HepG2 (cell line): ENCODE measurements around the gene DCTN3. TPM values are rescaled to one million over a fixed set of nuclear protein-coding genes. Genes with fewer than 3 reads are reported as not detected.
A peak's percentile ranks its signal among the peaks of the same experiment; 100 is the strongest.

Source experiments
- AHR ChIP-seq: IDR thresholded peaks from 2 replicates; pipeline ENCODE4 v1.6.1; 2018; ENCODE audit warnings: missing genetic modification reagents, missing compliant biosample characterization
- ETV5 ChIP-seq: IDR thresholded peaks from 2 replicates; pipeline ENCODE4 v1.6.1; 2018; ENCODE audit warnings: missing biosample characterization, missing genetic modification reagents, inconsistent platforms, borderline replicate concordance
- FOXP1 ChIP-seq, 2 experiments: fragments of 450-650 bp in 1 of 2; IDR thresholded peaks; 2 replicates each; pipeline ENCODE4 v1.6.1; 2017 to 2018; ENCODE audit warnings: antibody characterized with exemption in 1 of 2
- MATR3 ChIP-seq: sonication (generic); formaldehyde crosslinking; IDR thresholded peaks from 2 replicates; pipeline ENCODE4 v1.4.0; 2020; ENCODE audit warnings: missing genetic modification reagents
- NR2F2 ChIP-seq: IDR thresholded peaks from 2 replicates; pipeline ENCODE4 v1.6.1; 2012; ENCODE audit warnings: low read depth, inconsistent platforms, borderline replicate concordance
- SNRNP70 ChIP-seq: fragments of 200-400 bp; formaldehyde crosslinking; IDR thresholded peaks from 2 replicates; pipeline ENCODE4 v1.6.1; 2017; ENCODE audit warnings: mild to moderate bottlenecking, low read depth, low read length, moderate library complexity
- ZNF431 ChIP-seq: sonication (generic); formaldehyde crosslinking; IDR thresholded peaks from 2 replicates; pipeline ENCODE4 v1.9.0; 2022; ENCODE audit warnings: missing genetic modification reagents, low read depth, mild to moderate bottlenecking, borderline replicate concordance
- polyA plus RNA-seq, 8 experiments: library from polyadenylated mRNA; depleted of rRNA in 3 of 8; stranded (reverse) in 7 of 8; unstranded in 1 of 8; fragments of >200 nt; fragmentation: Illumina TruSeq in 4 of 8; extraction: Trizol in 4 of 8; gene quantifications; 2 replicates each; pipeline versions ENCODE4 v1.2.1 to v1.2.3, GENCODE V29; 2011 to 2016; ENCODE audit warnings: low read depth in 4 of 8, missing spikeins in 1 of 8, mixed read lengths in 1 of 8; ENCODE audit not compliant: insufficient read depth in 1 of 8
- total RNA-seq, 5 experiments: library from RNA; depleted of rRNA; stranded (reverse); fragments of >200 nt; fragmentation: Illumina TruSeq; extraction: Trizol; gene quantifications; 2 replicates each; pipeline ENCODE4 v1.2.3, GENCODE V29; 2016; ENCODE audit warnings: low read depth in 1 of 5
- TF ChIP-seq, protein P1 (sequence below): sonication (generic); formaldehyde crosslinking; IDR thresholded peaks from 2 replicates; pipeline ENCODE4 v1.5.1; 2020; ENCODE audit warnings: mild to moderate bottlenecking, missing genetic modification reagents, moderate library complexity
- TF ChIP-seq, protein P2 (sequence below): IDR thresholded peaks from 2 replicates; pipeline ENCODE4 v1.6.1; 2016; ENCODE audit warnings: mild to moderate bottlenecking, missing biosample characterization, missing genetic modification reagents
- TF ChIP-seq, protein P3 (sequence below): sonication (generic); formaldehyde crosslinking; IDR thresholded peaks from 2 replicates; pipeline ENCODE4 v1.8.1; 2023; ENCODE audit warnings: mild to moderate bottlenecking, missing genetic modification reagents
- TF ChIP-seq, protein P4 (sequence below): sonication (generic); formaldehyde crosslinking; IDR thresholded peaks from 2 replicates; pipeline ENCODE4 v1.4.0; 2020; ENCODE audit warnings: mild to moderate bottlenecking, missing genetic modification reagents
- TF ChIP-seq, protein P5 (sequence below): sonication (generic); formaldehyde crosslinking; IDR thresholded peaks from 2 replicates; pipeline ENCODE4 v1.4.0; 2020; ENCODE audit warnings: missing genetic modification reagents
- TF ChIP-seq, protein P6 (sequence below): sonication (generic); formaldehyde crosslinking; IDR thresholded peaks from 2 replicates; pipeline ENCODE4 v1.5.0; 2020; ENCODE audit warnings: mild to moderate bottlenecking, missing genetic modification reagents

The DCTN3 gene
- total and polyA plus RNA-seq, 2 of the 13 experiments (the other 11 are each of a cell fraction or from before 2014, with no cell fraction given): 27.4 to 34.5 TPM

DNA sequence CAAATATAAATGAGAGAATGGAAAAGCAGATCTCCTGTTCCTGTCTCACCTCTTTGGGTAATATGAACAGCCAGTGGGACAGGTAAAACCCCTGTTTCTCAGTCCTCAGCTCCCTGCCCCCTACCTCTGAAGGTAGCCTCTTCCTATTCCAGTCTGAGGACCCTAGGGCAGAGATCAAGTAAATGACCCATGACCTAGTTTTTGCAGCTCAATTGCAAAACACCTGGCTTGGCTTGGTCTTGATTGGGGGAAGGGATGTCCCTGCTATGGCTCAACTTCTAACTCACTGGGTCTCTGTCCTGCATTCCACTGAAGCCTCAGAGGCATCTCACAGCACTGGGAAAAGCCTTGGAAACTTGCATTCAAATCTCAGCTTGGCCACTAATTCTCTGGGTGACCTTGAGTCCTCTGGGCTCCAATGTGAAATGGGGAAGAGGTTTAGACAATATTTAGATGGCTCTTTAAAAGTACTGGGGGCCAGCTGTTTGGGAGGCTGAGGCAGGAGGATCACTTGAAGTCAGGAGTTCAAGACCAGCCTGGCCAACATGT is 24.5 kb upstream of the DCTN3 start (continued):
- TF ChIP-seq, protein P1, sequence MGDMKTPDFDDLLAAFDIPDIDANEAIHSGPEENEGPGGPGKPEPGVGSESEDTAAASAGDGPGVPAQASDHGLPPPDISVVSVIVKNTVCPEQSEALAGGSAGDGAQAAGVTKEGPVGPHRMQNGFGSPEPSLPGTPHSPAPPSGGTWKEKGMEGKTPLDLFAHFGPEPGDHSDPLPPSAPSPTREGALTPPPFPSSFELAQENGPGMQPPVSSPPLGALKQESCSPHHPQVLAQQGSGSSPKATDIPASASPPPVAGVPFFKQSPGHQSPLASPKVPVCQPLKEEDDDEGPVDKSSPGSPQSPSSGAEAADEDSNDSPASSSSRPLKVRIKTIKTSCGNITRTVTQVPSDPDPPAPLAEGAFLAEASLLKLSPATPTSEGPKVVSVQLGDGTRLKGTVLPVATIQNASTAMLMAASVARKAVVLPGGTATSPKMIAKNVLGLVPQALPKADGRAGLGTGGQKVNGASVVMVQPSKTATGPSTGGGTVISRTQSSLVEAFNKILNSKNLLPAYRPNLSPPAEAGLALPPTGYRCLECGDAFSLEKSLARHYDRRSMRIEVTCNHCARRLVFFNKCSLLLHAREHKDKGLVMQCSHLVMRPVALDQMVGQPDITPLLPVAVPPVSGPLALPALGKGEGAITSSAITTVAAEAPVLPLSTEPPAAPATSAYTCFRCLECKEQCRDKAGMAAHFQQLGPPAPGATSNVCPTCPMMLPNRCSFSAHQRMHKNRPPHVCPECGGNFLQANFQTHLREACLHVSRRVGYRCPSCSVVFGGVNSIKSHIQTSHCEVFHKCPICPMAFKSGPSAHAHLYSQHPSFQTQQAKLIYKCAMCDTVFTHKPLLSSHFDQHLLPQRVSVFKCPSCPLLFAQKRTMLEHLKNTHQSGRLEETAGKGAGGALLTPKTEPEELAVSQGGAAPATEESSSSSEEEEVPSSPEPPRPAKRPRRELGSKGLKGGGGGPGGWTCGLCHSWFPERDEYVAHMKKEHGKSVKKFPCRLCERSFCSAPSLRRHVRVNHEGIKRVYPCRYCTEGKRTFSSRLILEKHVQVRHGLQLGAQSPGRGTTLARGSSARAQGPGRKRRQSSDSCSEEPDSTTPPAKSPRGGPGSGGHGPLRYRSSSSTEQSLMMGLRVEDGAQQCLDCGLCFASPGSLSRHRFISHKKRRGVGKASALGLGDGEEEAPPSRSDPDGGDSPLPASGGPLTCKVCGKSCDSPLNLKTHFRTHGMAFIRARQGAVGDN (CRISPR knock-in tag): no peak
- TF ChIP-seq, protein P2, sequence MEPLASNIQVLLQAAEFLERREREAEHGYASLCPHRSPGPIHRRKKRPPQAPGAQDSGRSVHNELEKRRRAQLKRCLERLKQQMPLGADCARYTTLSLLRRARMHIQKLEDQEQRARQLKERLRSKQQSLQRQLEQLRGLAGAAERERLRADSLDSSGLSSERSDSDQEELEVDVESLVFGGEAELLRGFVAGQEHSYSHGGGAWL (CRISPR knock-in tag): no peak
- TF ChIP-seq NR2F2 (peak; percentile 63; the same call in 1 of the 2 replicates), SNRNP70 (no peak), ETV5 (no peak; the same call in 1 of the 2 replicates), AHR (no peak), ZNF431 (CRISPR knock-in tag) (no peak), FOXP1 (IDR thresholded peaks at IDR 0.05) (no peak), FOXP1 (CRISPR knock-in tag; IDR thresholded peaks at IDR 0.05) (0 out of 2 replicates have a peak, but pooled peaks have one; percentile 35), MATR3 (no peak)
- TF ChIP-seq, protein P3, sequence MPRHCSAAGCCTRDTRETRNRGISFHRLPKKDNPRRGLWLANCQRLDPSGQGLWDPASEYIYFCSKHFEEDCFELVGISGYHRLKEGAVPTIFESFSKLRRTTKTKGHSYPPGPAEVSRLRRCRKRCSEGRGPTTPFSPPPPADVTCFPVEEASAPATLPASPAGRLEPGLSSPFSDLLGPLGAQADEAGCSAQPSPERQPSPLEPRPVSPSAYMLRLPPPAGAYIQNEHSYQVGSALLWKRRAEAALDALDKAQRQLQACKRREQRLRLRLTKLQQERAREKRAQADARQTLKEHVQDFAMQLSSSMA: no peak
- TF ChIP-seq, protein P4, sequence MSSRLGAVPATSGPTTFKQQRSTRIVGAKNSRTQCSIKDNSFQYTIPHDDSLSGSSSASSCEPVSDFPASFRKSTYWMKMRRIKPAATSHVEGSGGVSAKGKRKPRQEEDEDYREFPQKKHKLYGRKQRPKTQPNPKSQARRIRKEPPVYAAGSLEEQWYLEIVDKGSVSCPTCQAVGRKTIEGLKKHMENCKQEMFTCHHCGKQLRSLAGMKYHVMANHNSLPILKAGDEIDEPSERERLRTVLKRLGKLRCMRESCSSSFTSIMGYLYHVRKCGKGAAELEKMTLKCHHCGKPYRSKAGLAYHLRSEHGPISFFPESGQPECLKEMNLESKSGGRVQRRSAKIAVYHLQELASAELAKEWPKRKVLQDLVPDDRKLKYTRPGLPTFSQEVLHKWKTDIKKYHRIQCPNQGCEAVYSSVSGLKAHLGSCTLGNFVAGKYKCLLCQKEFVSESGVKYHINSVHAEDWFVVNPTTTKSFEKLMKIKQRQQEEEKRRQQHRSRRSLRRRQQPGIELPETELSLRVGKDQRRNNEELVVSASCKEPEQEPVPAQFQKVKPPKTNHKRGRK (CRISPR knock-in tag): no peak
- TF ChIP-seq, protein P5, sequence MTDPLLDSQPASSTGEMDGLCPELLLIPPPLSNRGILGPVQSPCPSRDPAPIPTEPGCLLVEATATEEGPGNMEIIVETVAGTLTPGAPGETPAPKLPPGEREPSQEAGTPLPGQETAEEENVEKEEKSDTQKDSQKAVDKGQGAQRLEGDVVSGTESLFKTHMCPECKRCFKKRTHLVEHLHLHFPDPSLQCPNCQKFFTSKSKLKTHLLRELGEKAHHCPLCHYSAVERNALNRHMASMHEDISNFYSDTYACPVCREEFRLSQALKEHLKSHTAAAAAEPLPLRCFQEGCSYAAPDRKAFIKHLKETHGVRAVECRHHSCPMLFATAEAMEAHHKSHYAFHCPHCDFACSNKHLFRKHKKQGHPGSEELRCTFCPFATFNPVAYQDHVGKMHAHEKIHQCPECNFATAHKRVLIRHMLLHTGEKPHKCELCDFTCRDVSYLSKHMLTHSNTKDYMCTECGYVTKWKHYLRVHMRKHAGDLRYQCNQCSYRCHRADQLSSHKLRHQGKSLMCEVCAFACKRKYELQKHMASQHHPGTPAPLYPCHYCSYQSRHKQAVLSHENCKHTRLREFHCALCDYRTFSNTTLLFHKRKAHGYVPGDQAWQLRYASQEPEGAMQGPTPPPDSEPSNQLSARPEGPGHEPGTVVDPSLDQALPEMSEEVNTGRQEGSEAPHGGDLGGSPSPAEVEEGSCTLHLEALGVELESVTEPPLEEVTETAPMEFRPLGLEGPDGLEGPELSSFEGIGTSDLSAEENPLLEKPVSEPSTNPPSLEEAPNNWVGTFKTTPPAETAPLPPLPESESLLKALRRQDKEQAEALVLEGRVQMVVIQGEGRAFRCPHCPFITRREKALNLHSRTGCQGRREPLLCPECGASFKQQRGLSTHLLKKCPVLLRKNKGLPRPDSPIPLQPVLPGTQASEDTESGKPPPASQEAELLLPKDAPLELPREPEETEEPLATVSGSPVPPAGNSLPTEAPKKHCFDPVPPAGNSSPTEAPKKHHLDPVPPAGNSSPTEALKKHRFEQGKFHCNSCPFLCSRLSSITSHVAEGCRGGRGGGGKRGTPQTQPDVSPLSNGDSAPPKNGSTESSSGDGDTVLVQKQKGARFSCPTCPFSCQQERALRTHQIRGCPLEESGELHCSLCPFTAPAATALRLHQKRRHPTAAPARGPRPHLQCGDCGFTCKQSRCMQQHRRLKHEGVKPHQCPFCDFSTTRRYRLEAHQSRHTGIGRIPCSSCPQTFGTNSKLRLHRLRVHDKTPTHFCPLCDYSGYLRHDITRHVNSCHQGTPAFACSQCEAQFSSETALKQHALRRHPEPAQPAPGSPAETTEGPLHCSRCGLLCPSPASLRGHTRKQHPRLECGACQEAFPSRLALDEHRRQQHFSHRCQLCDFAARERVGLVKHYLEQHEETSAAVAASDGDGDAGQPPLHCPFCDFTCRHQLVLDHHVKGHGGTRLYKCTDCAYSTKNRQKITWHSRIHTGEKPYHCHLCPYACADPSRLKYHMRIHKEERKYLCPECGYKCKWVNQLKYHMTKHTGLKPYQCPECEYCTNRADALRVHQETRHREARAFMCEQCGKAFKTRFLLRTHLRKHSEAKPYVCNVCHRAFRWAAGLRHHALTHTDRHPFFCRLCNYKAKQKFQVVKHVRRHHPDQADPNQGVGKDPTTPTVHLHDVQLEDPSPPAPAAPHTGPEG (CRISPR knock-in tag): no peak
- TF ChIP-seq, protein P6, sequence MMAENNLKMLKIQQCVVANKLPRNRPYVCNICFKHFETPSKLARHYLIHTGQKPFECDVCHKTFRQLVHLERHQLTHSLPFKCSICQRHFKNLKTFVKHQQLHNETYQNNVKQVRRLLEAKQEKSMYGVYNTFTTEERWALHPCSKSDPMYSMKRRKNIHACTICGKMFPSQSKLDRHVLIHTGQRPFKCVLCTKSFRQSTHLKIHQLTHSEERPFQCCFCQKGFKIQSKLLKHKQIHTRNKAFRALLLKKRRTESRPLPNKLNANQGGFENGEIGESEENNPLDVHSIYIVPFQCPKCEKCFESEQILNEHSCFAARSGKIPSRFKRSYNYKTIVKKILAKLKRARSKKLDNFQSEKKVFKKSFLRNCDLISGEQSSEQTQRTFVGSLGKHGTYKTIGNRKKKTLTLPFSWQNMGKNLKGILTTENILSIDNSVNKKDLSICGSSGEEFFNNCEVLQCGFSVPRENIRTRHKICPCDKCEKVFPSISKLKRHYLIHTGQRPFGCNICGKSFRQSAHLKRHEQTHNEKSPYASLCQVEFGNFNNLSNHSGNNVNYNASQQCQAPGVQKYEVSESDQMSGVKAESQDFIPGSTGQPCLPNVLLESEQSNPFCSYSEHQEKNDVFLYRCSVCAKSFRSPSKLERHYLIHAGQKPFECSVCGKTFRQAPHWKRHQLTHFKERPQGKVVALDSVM: peak; percentile 92
